Astrocyte of the hippocampus (primary cell): ENCODE data around the gene OXGR1.
"Not testable (repeated sequence)": the region's sequence is repeated elsewhere in the genome, so short reads cannot be mapped to it uniquely, and the experiment has no call there.

ENCODE experiments used
- DNase-seq: peaks from one replicate; pipeline ENCODE4 v3.0.0; 2011; ENCODE audit warnings: low read depth, low spot score

Gene OXGR1

GRCh38 chr13:96994017-96994857, at the start of gene OXGR1:
OXGR1 (minus strand) TSS chr13:96994476; CDS start chr13:96987759, 6,717 bp downstream.
- DNase-seq: peak; percentile 26

- peak; percentile 24 for DNase-seq
Measured at GRCh38 chr13:97043302-97043701, 49.0 kb upstream of the OXGR1 start.

- peak; percentile 59 for DNase-seq
Measured at GRCh38 chr13:97030705-97031452, 36.6 kb upstream of the OXGR1 start.

DNA sequence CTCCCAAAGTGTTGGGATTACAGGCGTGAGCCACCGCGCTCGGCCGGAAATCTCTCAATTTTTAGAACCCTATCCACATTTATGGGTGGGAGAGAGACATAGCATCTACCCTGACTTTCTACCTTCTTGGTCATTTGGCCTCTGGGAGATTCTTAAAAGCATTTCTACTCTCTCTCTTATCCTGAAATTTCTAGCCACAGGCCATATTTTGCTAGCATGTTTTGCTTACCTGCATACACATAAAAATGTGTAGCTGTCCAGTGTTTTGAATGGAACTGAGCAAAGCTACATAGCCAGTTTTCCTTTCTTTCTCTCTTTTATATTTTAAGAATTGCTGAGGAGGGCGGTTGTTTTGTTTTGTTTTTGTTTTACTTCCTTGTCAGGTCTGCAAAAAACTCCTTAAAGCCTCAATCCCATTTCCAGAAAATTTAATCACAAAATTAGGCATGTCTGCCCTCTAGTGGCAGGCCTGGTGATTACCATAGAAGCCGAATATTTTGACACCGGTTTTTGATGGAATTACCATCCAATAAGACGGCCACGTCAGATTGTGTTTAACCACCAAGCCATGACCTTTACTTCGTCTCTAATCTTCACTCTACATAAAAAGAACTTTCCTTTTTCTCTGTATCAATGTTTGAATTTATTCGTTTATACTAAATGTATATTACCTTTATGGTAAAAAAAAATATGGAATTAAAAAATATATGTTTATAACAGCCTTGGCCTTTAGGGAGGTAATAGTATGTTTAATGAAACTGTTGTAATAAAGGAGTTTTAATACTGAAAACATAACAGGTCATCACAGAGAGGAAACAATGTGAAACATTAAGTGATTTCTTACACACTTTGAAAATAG, 34.4 kb upstream of the OXGR1 start:
- peak; percentile 70 for DNase-seq

- no peak for DNase-seq
Measured at GRCh38 chr13:97027162-97027554, 32.9 kb upstream of the OXGR1 start.

DNA sequence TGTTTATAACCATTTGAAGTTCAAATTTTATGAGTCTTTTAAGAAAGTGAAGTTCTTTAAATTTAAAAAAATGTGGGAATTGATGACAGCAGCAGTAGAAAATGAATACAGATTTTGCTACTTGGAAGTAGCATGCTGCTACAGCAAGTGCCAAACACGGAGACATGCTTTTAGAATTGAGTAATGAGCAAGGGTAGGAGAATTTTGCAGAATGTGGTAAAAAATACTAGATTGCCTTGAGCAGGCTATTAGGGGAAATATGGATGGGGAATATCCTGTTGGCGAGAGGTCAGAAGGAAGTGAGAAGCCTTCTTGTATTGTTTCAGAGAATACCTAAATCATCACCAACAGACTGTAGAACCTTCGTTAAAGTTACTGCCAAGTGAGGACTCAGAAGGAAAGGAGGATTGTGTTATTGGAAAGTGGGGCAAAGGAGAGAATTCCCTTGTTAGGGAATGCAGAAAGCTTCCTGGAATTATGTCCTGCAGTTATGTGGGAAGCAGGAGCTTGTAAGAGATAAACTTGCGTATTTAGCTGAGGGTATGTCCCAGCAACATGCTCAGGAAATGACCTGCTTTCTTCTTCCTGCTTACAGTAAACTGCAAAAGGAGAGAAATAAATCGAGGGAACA, 32.4 kb upstream of the OXGR1 start:
- DNase-seq: no peak

DNA sequence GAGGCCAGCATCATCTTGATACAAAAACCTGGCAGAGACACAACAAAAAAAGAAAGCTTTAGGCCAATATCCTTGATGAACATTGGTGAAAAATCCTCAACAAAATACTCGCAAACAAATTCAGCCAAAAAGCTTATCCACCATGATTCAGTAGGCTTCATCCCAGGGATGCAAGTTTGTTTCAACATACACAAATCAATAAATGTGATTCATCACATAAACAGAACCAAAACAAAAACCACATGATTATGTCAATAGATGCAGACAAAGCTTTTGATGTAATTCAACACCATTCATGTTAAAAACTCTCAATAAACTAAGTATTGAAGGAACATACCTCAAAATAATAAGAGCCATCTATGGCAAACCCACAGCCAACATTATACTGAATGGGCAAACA, 29.5 kb upstream of the OXGR1 start:
- DNase-seq: not testable (repeated sequence)

DNA sequence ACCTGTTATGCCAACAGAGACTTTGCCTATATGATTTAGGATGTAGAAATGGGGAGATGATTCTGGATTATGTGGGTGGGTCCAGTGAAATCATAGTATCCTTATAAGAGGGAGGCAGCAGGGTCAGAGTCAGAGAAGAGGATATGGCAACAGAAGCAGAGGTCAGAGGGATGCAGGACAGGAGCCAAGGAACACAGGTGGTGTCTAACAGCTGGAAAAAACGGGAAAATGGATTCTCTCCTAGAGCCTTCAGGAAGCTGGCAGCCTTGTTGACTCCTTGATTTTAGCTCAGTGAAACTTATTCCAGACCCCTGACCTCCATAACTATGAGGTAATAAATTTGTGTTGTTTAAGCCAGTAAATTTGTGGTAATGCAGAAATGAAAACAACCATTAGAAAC, 28.8 kb upstream of the OXGR1 start:
- DNase-seq: no peak

- DNase-seq: no peak
Measured at GRCh38 chr13:97021241-97021640, 27.0 kb upstream of the OXGR1 start.

GRCh38 chr13:97020689-97021240, 26.5 kb upstream of the OXGR1 start:
- DNase-seq: no peak

DNA sequence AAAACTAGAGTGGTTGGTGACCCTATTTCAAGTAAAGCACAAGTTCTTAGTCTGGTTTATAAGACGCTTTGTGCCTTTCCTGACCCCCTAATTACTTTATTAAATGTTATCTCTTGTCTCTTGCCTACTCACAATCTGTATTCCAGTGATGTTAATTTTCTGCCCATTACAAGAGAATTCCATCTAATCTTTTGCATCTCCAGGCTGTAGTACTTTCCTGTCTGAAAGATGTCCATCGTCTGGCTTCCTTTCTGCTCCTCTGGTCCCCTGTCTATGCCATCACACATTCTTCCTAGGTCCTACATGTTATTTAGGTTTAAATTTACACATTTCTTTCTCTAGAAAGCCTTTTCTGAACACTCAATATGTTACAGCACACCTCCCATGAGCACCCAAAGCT, 25.9 kb upstream of the OXGR1 start:
- no peak for DNase-seq

GRCh38 chr13:97019236-97019635, 25.0 kb upstream of the OXGR1 start:
- no peak for DNase-seq

- DNase-seq: peak; percentile 77
Measured at GRCh38 chr13:97018029-97018819, 23.9 kb upstream of the OXGR1 start.

GRCh38 chr13:97017322-97017721, 23.0 kb upstream of the OXGR1 start:
- no peak for DNase-seq

DNA sequence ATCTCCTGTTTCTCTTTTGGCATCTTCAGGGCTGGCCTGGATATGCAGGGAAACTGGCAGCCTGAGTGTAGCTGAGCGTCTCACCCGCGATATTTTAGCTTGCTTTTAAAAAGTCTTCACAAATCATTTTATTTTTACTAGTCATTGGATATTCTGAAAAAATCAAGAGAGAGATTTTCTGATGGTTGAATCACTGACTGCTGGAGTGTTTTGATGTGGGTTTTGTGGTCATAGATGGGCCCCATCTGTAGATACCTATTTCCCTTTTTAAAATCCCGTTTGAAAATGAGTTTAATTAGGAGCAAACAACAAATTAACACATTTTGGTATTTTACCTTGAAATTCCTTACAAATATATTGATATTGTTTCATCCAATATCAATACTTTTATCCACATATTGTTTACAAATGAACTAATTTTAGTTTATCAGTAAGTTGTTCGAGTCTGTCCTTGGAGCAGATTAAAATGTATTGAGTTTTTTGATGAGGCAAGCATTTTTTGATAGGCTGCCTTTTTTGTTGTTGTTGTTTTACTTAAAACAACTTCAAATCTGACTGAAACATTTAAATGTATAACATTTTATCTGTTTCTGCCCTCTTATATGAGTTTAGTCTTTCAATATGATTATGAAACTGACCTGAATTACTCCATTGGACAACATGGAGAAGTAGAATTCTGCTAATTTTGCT, 21.5 kb upstream of the OXGR1 start:
- peak; percentile 36 for DNase-seq

DNA sequence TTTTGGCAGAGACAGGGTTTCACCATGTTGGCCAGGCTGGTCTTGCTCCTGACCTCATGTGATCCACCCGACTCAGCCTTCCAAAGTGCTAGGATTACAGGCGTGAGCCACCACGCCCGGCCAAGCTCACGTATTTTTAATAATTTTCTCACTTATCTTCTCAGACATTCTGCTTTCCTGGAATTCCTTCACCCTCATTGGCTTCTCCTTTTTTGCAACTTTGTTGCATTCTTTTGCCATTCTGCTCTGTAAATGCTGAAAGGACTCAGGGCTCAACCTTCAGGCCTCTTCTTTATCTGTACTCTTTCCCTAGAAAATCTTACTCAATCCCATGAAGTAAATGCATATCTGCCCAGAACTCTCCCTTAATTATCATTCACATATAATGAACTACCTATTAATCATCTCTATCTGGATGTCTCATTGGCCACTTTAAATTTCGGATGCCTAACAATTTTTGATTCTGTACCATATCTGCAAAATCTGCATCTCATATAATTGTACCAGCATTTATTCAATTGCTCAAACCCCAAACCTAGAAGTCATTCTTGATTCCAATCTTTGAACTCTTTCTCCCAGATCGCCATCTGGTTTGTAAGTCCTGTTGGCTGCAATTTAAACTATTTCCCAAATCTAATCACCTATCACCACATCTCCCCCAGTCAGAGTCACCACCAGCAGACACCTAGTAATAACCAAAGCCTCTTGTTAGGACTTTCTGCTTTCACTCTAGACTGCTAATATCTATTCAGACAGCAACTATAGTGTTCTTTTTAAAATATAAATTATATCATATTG, 18.2 kb upstream of the OXGR1 start:
- no peak for DNase-seq

- DNase-seq: no peak
Measured at GRCh38 chr13:97011446-97012131, 17.3 kb upstream of the OXGR1 start.

- DNase-seq: no peak
Measured at GRCh38 chr13:97008643-97009042, 14.4 kb upstream of the OXGR1 start.
